Stimulated activated naive CD8-positive, alpha-beta T cell treated with anti-CD3 and anti-CD28 coated beads, Interleukin-15, Interleukin-2, amounts not matched to agents 100 ng/mL and 50 ng/mL, for 24 hours (primary cell): ENCODE results near the gene HBM.
"Not testable (repeated sequence)": the region's sequence is repeated elsewhere in the genome, so short reads cannot be mapped to it uniquely, and the experiment has no call there.

Experiments used
- H3K27ac Mint-ChIP-seq: one replicate; pipeline ENCODE4 v1.8.0; 2021; ENCODE audit warnings: mild to moderate bottlenecking, mixed read lengths
- H3K27me3 Mint-ChIP-seq: one replicate; pipeline ENCODE4 v1.8.0; 2021; ENCODE audit warnings: mixed read lengths
- H3K36me3 Mint-ChIP-seq: one replicate; pipeline ENCODE4 v1.8.0; 2021; ENCODE audit warnings: low read depth, mixed read lengths
- H3K4me1 Mint-ChIP-seq: one replicate; pipeline ENCODE4 v1.8.0; 2021; ENCODE audit warnings: low read depth, mixed read lengths
- H3K4me3 Mint-ChIP-seq: one replicate; pipeline ENCODE4 v1.8.0; 2021; ENCODE audit warnings: mild to moderate bottlenecking, mixed read lengths
- H3K9me3 Mint-ChIP-seq: one replicate; pipeline ENCODE4 v1.8.0; 2021; ENCODE audit warnings: mixed read lengths

HBM gene

DNA sequence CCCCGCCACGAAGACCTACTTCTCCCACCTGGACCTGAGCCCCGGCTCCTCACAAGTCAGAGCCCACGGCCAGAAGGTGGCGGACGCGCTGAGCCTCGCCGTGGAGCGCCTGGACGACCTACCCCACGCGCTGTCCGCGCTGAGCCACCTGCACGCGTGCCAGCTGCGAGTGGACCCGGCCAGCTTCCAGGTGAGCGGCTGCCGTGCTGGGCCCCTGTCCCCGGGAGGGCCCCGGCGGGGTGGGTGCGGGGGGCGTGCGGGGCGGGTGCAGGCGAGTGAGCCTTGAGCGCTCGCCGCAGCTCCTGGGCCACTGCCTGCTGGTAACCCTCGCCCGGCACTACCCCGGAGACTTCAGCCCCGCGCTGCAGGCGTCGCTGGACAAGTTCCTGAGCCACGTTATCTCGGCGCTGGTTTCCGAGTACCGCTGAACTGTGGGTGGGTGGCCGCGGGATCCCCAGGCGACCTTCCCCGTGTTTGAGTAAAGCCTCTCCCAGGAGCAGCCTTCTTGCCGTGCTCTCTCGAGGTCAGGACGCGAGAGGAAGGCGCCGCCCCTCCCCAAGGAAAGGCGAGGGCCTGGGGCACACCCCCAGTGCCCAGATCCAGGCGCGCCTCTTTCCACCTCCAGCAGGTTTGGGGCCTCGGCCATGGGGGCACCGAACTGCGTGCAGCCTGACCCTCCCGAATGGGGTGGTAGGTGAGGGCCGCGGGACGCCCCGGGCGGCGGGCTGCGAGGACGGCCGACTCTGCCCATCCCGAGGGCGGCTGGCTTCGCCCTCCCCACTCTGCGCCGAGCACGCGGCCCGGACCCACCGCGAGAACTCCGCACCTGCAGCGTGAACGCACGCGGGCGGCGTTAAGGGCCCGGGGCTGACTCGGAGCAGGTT is 15.1 kb downstream of the HBM start:
- Mint-ChIP-seq H3K36me3 (peaks cover 9% of the 10 kb centered on the region), H3K4me1 (peaks cover 12% of the 10 kb centered on the region), H3K27me3 (peaks cover 26% of the 10 kb centered on the region), H3K27ac (no peak overlapping the region), H3K4me3 (peak overlapping the region; percentile 30), H3K9me3 (no peaks in the 10 kb centered on the region)

GRCh38 chr16:181565-182021 is 15.8 kb downstream of the HBM start:
- peaks cover 26% of the 10 kb centered on the region for H3K27me3 Mint-ChIP-seq
- H3K4me3 Mint-ChIP-seq: no peak overlapping the region
- peaks cover 9% of the 10 kb centered on the region for H3K36me3 Mint-ChIP-seq
- H3K27ac Mint-ChIP-seq: no peak overlapping the region
- no peaks in the 10 kb centered on the region for H3K9me3 Mint-ChIP-seq
- H3K4me1 Mint-ChIP-seq: peaks cover 12% of the 10 kb centered on the region

- peaks cover 15% of the 10 kb centered on the region for H3K36me3 Mint-ChIP-seq
- H3K9me3 Mint-ChIP-seq: no peaks in the 10 kb centered on the region
- H3K4me3 Mint-ChIP-seq: no peak overlapping the region
- peaks cover 18% of the 10 kb centered on the region for H3K27me3 Mint-ChIP-seq
- H3K27ac Mint-ChIP-seq: no peak overlapping the region
- H3K4me1 Mint-ChIP-seq: peaks cover 7% of the 10 kb centered on the region
Observed at GRCh38 chr16:183005-183404, 17.2 kb downstream of the HBM start.

GRCh38 chr16:185213-185612 is 19.4 kb downstream of the HBM start:
- no peaks in the 10 kb centered on the region for H3K9me3 Mint-ChIP-seq
- no peaks in the 10 kb centered on the region for H3K27me3 Mint-ChIP-seq
- no peak overlapping the region for H3K4me3 Mint-ChIP-seq
- no peak overlapping the region for H3K27ac Mint-ChIP-seq
- H3K4me1 Mint-ChIP-seq: peaks cover 3% of the 10 kb centered on the region
- peaks cover 34% of the 10 kb centered on the region for H3K36me3 Mint-ChIP-seq

DNA sequence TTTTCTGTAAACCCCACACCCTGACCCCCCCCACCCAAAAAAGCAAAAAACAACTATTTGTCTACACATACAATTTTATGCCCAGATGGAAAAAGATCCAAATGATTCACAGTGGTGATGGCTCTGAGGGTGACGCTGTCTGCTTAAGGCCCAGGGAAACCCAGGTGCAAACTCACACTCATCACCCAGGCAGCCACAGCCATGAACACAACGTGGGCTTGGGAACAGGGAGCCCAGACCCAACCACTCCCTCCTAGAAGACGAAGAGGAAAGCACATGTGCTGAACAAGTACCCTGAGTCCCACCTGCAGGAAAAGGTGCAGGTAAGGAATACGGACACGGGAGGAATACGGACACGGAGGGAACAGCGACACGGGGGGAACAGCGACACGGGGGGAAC is 19.9 kb downstream of the HBM start:
- no peak overlapping the region for H3K4me3 Mint-ChIP-seq
- no peaks in the 10 kb centered on the region for H3K27me3 Mint-ChIP-seq
- peaks cover 37% of the 10 kb centered on the region for H3K36me3 Mint-ChIP-seq
- H3K4me1 Mint-ChIP-seq: peaks cover 3% of the 10 kb centered on the region
- H3K9me3 Mint-ChIP-seq: no peaks in the 10 kb centered on the region
- no peak overlapping the region for H3K27ac Mint-ChIP-seq

- Mint-ChIP-seq H3K4me1 (no peaks in the 10 kb centered on the region), H3K36me3 (peaks cover 52% of the 10 kb centered on the region), H3K4me3 (no peak overlapping the region), H3K27me3 (no peaks in the 10 kb centered on the region), H3K9me3 (no peaks in the 10 kb centered on the region), H3K27ac (no peak overlapping the region)
Observed at GRCh38 chr16:187330-187729, 21.6 kb downstream of the HBM start.

DNA sequence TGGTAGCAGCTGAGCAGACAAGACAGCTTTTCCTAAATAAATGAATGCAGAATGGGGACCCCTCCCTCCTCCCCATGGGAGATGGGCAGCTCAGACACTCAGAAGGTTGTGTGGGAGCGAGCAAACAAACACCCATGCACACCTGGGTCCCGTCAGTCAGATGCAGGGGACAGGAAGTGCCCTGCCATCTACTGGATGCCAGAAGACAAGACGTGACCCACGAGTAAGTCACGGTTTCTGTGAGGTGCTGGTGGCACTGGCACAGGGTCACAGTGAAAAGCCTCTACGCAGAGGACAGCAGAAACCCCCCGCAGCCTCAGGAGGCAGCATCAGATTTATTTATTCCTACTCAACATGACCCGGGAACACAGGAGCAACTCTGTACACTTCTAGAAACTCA is 22.9 kb downstream of the HBM start:
- Mint-ChIP-seq H3K9me3 (no peaks in the 10 kb centered on the region), H3K4me1 (no peaks in the 10 kb centered on the region), H3K27me3 (no peaks in the 10 kb centered on the region), H3K36me3 (peaks cover 57% of the 10 kb centered on the region), H3K27ac (no peak overlapping the region), H3K4me3 (no peak overlapping the region)

DNA sequence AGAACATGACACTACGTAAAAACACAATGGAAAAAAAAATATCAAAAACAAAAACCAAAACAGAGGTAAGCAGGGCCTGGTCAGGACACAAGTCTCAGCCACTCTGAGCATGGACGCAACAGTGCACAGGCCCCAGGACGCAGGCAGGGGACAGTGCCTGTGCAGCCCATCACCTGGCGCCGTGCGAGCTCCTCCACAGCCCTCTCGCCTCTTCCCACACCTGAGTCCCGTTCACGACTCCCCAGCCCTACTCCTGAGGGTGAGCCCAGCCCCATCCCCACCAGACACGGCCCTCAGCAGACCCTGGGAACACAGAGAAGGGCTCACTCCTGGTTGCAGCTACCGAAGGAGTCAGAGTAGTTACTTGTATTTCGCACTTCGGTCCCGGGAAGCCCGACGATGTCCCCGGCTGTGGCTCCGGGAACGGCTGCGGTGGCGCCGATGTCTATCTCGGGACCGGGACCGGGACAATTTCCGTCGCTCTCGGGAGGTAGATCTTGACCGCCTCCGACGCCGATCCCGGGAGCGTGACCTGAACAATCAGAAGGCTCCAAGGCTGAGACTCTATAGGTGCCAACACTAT is 23.9 kb downstream of the HBM start:
- Mint-ChIP-seq H3K27ac (no peak overlapping the region), H3K36me3 (peaks cover 63% of the 10 kb centered on the region), H3K4me3 (no peak overlapping the region), H3K9me3 (no peaks in the 10 kb centered on the region), H3K27me3 (no peaks in the 10 kb centered on the region), H3K4me1 (no peaks in the 10 kb centered on the region)

DNA sequence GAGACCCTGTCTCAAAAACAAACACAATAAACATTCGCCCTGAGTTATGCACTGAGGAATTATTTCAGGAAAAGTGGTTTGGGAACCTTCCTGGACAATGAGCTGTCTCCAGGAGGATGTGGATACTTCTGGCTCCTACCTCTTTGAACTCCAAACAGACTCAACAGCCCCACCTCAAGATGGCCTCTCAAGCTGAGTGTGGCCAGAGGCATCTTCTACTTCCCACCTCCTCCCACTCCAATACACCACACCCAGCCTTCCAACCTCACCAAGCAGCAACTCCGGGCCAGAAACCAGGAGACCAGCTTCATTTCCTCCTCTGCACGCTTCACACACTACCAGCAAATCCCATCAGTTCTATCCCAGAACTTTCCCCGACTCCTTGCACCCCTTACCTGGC is 26.1 kb downstream of the HBM start:
- peaks cover 73% of the 10 kb centered on the region for H3K36me3 Mint-ChIP-seq
- no peaks in the 10 kb centered on the region for H3K9me3 Mint-ChIP-seq
- no peak overlapping the region for H3K4me3 Mint-ChIP-seq
- no peak overlapping the region for H3K27ac Mint-ChIP-seq
- H3K4me1 Mint-ChIP-seq: no peaks in the 10 kb centered on the region
- no peaks in the 10 kb centered on the region for H3K27me3 Mint-ChIP-seq

GRCh38 chr16:192686-193085 is 26.9 kb downstream of the HBM start:
- no peaks in the 10 kb centered on the region for H3K9me3 Mint-ChIP-seq
- H3K36me3 Mint-ChIP-seq: peaks cover 72% of the 10 kb centered on the region

DNA sequence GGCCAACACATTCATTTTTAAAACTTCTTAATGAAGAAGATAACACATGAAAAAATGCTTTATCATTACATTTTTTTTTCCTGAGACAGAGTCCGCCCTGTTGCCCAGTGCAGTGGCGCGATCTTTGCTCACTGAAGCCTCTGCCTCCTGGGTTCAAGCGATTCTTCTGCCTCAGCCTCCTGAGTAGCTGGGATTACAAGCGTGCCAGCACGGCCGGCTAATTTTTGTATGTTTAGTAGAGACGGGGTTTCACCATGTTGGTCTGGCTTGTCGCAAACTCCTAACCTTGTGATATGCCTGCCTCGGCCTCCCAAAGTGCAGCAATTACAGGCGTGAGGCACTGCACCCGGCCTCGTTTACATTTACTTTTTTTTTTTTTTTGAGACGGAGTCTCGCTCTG is 27.7 kb downstream of the HBM start:
- H3K4me3 Mint-ChIP-seq: no peak overlapping the region
- no peak overlapping the region for H3K27ac Mint-ChIP-seq
- H3K9me3 Mint-ChIP-seq: no peaks in the 10 kb centered on the region
- H3K4me1 Mint-ChIP-seq: no peaks in the 10 kb centered on the region
- H3K36me3 Mint-ChIP-seq: peaks cover 76% of the 10 kb centered on the region
- H3K27me3 Mint-ChIP-seq: no peaks in the 10 kb centered on the region

More at GRCh38 chr16:192686-193085, 26.9 kb downstream of the HBM start:
- Mint-ChIP-seq H3K27ac (no peak overlapping the region), H3K4me3 (no peak overlapping the region), H3K27me3 (no peaks in the 10 kb centered on the region), H3K4me1 (no peaks in the 10 kb centered on the region)

DNA sequence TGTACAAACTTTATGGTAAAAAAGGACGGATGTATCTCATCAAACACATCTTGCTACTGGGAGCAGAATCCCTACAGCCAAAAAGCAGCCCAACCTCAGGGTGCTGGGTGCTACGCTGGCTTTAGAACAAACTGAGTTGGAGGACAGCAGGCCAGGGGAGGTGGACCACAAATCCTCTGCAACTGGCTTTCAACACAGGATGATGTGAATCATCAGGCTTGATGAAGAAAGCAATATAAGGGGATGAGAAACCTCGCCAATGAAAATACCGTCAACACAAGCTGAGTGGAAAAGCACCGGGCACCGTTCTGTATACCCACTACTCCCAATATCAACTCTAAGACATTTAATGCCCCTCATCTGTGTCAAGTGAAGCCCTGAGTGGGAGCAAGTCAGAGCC is 28.7 kb downstream of the HBM start:
- no peak overlapping the region for H3K4me3 Mint-ChIP-seq
- peaks cover 74% of the 10 kb centered on the region for H3K36me3 Mint-ChIP-seq
- H3K27me3 Mint-ChIP-seq: no peaks in the 10 kb centered on the region
- H3K4me1 Mint-ChIP-seq: no peaks in the 10 kb centered on the region
- no peak overlapping the region for H3K27ac Mint-ChIP-seq
- H3K9me3 Mint-ChIP-seq: no peaks in the 10 kb centered on the region

DNA sequence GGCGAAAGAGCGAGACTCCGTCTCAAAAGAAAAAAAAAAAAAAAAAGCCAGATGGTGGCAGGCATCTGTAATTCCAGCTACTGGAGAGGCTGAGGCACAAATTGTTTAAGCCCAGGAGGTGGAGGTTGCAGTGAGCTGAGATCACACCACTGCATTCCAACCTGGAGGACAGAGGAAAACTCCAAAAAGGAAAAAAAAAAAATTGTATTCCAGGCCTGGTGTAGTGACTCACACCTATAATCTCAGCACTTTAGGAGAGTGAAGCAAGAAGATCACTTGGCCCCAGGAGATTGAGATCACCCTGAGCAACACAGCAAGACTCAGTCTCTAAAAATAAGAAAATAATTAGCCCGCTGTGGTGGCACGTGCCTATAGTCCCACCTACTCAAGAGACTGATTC is 34.6 kb downstream of the HBM start:
- Mint-ChIP-seq H3K9me3 (no peaks in the 10 kb centered on the region), H3K4me3 (no peak overlapping the region), H3K27ac (no peak overlapping the region), H3K4me1 (no peaks in the 10 kb centered on the region), H3K27me3 (no peaks in the 10 kb centered on the region), H3K36me3 (peaks cover 64% of the 10 kb centered on the region)

DNA sequence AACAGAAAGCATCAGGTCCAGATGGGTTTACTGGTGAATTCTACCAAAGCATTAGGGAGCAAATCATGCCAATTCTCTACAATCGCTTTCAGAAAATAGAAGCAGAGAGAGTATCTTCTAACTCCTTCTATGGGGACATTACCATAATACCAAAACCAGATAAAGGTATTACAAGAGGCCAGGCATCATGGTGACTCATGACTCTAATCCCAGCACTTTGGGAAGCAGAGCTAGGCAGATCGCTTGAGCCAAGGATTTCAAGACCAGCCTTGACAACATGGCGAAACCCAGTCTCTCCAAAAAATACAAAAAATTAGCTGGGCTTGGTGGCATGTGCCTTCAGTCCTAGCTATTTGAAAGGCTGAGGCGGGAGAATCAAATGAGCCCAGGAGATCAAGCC is 37.5 kb downstream of the HBM start:
- Mint-ChIP-seq H3K36me3 (peaks cover 59% of the 10 kb centered on the region), H3K4me3 (no peak overlapping the region), H3K27me3 (no peaks in the 10 kb centered on the region), H3K9me3 (no peaks in the 10 kb centered on the region), H3K4me1 (no peaks in the 10 kb centered on the region), H3K27ac (no peak overlapping the region)

DNA sequence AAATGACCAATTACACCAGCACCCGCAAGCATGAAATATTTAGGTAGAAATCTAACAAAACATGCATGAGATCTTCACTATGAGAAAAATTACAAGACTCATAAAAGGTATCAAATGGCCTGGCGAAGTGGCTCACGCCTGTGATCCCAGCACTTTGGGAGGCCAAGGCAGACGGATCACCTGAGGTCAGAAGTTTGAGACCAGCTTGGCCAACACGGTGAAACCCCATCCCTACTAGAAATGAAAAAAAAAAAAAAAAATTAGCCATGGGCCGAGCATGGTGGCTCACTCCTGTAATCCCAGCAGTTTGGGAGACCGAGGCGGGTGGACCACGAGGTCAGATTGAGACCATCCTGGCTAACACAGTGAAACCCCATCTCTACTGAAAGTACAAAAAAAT is 38.3 kb downstream of the HBM start:
- not testable (repeated sequence) for H3K4me1 Mint-ChIP-seq, H3K4me3 Mint-ChIP-seq, H3K27me3 Mint-ChIP-seq, H3K27ac Mint-ChIP-seq, H3K9me3 Mint-ChIP-seq
- H3K36me3 Mint-ChIP-seq: peaks cover 59% of the 10 kb centered on the region

GRCh38 chr16:209359-209758 is 43.6 kb downstream of the HBM start:
- H3K4me3 Mint-ChIP-seq, H3K4me1 Mint-ChIP-seq, H3K27me3 Mint-ChIP-seq, H3K27ac Mint-ChIP-seq, H3K9me3 Mint-ChIP-seq: not testable (repeated sequence)
- H3K36me3 Mint-ChIP-seq: peaks cover 59% of the 10 kb centered on the region
